H1 (cell line): Measurements from ENCODE around the gene SUMF2. TPM values are rescaled to one million over a fixed set of nuclear protein-coding genes. Genes with fewer than 3 reads are reported as not detected.

Experiments used
- CHD7 ChIP-seq: fragments of 300-600 bp; sonication (generic); IDR thresholded peaks from 2 replicates; pipeline ENCODE4 v1.7.1; 2012; ENCODE audit warnings: low read length, moderate library complexity, mild to moderate bottlenecking, inconsistent platforms; ENCODE audit not compliant: insufficient replicate concordance
- EP300 ChIP-seq, 2 experiments: IDR thresholded peaks; 1 replicate in 1 of 2; 2 replicates in 1 of 2; pipeline ENCODE4 v1.6.1; 2011 to 2012; ENCODE audit warnings: low read depth in 2 of 2, low read length in 2 of 2, mild to moderate bottlenecking in 2 of 2, borderline replicate concordance in 1 of 2, inconsistent platforms in 1 of 2, moderate library complexity in 1 of 2
- JUN ChIP-seq: IDR thresholded peaks from 2 replicates; pipeline ENCODE4 v1.6.1; 2011; ENCODE audit warnings: low read depth, mild to moderate bottlenecking, improper control_type of control experiment, low read length
- KDM5A ChIP-seq: fragments of 200-600 bp; IDR thresholded peaks from 2 replicates; pipeline ENCODE4 v1.7.1; 2012; ENCODE audit warnings: mild to moderate bottlenecking, low read length, inconsistent platforms, mixed read lengths
- SIRT6 ChIP-seq: IDR thresholded peaks from one replicate; pipeline ENCODE4 v1.7.1; 2012; ENCODE audit warnings: low read length, inconsistent platforms
- TBP ChIP-seq: IDR thresholded peaks from 2 replicates; pipeline ENCODE4 v1.6.1; 2011; ENCODE audit warnings: low read depth, low read length, improper control_type of control experiment
- ZNF274 ChIP-seq: IDR thresholded peaks from 2 replicates; pipeline ENCODE4 v1.7.0; 2012; ENCODE audit warnings: low read length, borderline replicate concordance; ENCODE audit errors: extremely low read depth
- polyA plus RNA-seq, 7 experiments: library from polyadenylated mRNA; depleted of rRNA in 3 of 7; stranded (reverse) in 5 of 7; unstranded in 2 of 7; fragments of >200 nt in 5 of 7; fragments of 200-250 nt in 2 of 7; gene quantifications; 1 replicate in 5 of 7; 2 replicates in 1 of 7; 4 replicates in 1 of 7; pipeline versions ENCODE4 v1.2.1 to v1.2.3, GENCODE V29; 2011 to 2013; ENCODE audit warnings: missing spikeins in 2 of 7, mixed read lengths in 2 of 7
- total RNA-seq: library from RNA; stranded (reverse); fragmentation: NEBNext Ultra II Directional; extraction: Animal tissue kit (Norgen Biotek cat#: 25700); gene quantifications from 2 replicates; pipeline ENCODE4 v1.2.1, GENCODE V29; 2021
- TF ChIP-seq, protein P1 (sequence below): IDR thresholded peaks from 2 replicates; pipeline ENCODE4 v1.6.1; 2012; ENCODE audit warnings: low read length, inconsistent platforms

Gene SUMF2
- total and polyA plus RNA-seq, 2 of the 8 experiments (the other 6 are each of a cell fraction or from before 2014, with no cell fraction given) = 39.8 to 59.2 TPM

DNA sequence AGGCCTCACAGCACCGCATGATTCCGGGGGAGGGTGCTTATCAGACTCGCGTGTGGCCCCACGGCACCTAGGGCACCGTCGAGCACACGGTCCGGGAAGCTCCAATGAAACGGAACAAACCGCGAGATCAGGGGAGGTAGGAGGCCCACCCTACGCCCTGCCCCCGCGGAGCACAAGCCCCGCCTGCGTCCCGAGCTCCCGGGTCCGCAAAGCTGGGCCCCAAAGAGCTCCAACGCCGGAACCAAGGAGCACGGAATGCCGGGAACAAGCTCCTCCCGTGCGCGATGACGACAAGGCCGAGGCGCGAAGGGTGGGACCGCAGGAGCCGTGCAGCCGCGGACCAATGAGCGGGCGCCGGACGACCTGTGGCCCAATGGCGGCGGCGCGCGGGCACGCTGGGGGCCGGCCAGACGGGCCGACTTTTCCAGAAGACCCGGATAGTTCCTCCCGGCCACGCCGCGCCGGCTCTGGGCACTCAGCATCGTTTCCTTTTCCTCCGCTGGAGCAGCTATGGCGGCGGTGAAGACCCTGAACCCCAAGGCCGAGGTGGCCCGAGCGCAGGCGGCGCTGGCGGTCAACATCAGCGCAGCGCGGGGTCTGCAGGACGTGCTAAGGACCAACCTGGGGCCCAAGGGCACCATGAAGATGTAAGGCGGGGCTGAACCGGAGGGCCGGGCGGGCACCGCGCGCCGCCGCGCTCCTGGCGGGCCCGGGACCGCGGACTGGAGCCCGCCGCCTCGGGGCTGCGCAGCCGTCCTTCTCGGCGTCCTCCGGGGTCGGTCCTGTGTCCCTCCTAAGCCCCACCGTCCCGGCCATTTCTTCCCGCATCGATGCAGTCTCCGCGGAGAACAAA lies 12.5 kb upstream of the SUMF2 start, which contains the start of the genes CCT6A and PSPH (continued):
- TF ChIP-seq CHD7 (no peak), ZNF274 (no peak), TBP (peak; percentile 88), SIRT6 (no peak), KDM5A (0 out of 2 replicates have a peak, but pooled peaks have one; percentile 21), EP300 (IDR thresholded peaks at IDR 0.05; ENCODE audit: borderline replicate concordance in 1 of 2, low read depth in 2 of 2, low read length in 2 of 2) (0 out of 3 replicates have a peak, but pooled peaks of 1 of the 2 experiments have one; percentile 11), JUN (no peak)
- TF ChIP-seq, protein P1, sequence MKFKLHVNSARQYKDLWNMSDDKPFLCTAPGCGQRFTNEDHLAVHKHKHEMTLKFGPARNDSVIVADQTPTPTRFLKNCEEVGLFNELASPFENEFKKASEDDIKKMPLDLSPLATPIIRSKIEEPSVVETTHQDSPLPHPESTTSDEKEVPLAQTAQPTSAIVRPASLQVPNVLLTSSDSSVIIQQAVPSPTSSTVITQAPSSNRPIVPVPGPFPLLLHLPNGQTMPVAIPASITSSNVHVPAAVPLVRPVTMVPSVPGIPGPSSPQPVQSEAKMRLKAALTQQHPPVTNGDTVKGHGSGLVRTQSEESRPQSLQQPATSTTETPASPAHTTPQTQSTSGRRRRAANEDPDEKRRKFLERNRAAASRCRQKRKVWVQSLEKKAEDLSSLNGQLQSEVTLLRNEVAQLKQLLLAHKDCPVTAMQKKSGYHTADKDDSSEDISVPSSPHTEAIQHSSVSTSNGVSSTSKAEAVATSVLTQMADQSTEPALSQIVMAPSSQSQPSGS = no peak
